GM08714 (cell line): ENCODE data around the gene NAT10.

ENCODE experiments used
- H3K4me3 ChIP-seq: fragments of 200-500 bp; sonication (Bioruptor generic); 2 replicates; pipeline ENCODE4 v1.5.1; 2014; ENCODE audit warnings: mild to moderate bottlenecking, low read length, inconsistent platforms
- ZNF274 ChIP-seq: IDR thresholded peaks from 2 replicates; pipeline ENCODE4 v1.6.1; 2012; ENCODE audit warnings: mild to moderate bottlenecking, low read depth, low read length

NAT10 gene

DNA sequence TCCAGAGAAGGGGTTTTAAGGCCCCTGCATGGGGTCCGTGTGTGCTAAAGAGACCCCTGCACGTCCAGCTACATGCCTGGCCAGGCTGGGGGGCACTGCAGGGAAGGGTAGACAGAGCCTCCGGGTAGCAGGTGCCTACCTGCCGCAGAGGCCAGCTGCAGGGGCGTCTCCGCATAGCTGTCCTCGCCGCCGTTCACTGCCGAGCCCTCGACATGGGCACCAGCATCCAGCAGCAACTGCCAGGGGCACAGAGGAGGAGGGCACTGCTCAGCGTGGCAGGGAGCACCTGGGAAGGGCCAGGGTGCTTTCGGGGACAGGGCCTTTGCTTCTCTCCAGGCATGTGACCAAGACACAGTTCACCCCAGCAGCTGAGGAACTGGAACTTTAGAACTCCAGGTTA lies 59.7 kb downstream of the NAT10 start:
- no peak overlapping the region for H3K4me3 ChIP-seq
- TF ChIP-seq ZNF274: no peak

DNA sequence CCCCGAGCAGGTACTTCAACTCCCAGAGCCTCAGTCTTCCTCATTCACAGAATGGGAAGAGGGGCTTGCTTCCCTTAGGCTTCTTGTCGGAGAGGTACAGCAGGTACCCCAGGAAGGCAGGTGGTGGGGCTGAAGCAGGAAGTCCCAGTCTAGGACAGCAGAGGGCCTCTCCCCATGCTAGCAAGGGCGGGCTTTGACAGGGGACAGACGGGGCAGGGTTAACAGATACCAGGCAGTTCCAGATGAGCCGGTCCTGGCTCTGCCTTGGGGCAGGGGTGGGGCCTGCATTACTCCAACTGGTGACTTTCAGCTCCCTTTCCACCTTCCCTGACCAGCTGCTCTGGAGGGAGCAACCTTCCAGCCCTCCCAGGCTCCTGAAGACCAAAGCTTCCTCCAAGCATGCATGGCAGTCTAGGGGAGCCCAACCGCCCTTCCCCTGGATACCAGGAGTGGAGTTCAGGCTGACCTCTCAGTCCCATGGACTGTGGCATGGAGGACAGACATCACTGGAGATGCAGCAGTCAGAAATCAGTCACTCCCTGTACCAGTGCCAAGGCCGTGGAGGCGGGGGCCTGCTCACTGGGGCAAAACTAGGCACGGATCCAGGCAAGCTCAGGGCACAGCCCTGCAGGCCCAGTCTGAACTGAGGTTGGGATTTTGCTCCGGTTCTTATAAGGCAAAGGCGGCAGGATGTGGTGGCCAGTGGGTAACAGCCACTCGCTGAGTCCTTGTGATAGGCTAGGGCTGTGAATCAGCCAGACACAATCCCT lies 60.5 kb downstream of the NAT10 start:
- no peak for TF ChIP-seq ZNF274

DNA sequence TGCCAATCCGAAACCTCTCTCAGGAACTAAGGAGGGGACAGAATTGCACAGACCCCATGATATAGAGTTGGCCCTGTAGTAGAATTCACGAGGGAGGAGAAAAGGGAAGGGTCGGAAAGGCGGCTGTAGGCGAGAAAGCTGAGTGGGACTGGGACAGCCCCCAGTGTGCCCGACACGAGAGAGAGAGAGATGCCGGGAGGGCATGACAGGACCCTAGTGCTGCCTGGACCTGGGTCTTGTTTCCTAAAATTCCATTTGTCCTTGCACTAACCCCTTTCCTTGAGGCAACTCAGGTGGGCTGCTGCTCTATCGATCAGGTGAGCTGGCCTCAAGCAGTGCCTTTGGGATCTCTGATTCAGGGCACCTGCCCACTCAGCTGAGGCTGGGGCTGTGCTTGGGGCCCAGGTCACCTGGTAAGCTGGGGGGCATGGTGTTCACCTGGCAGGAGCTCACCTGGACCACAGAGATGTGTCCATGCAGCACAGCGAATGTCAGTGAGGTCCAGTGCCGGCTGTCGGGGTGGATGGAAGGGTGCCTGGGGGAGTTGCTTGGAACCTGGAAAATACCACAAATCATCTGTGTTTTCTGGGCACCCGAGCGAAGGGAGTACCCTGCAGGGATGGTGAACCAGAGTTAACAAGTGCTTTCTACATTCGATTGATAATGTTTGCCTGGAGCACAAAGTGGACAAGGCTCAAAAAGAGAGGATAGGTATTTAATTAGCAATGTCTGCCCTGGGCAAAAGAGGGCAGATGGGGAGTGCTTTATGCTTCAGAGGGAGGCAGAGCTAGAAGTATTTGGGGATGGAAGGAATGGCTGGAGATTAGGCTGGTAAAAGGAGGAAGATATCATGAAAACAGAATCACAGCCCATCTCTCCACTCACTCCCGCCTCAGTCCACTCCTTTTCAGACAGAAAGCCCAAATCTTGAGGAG lies 61.6 kb downstream of the NAT10 start:
- TF ChIP-seq ZNF274: no peak
- H3K4me3 ChIP-seq: no peak overlapping the region

More for the DNA sequence above, 60.5 kb downstream of the NAT10 start:
- no peak overlapping the region for H3K4me3 ChIP-seq

DNA sequence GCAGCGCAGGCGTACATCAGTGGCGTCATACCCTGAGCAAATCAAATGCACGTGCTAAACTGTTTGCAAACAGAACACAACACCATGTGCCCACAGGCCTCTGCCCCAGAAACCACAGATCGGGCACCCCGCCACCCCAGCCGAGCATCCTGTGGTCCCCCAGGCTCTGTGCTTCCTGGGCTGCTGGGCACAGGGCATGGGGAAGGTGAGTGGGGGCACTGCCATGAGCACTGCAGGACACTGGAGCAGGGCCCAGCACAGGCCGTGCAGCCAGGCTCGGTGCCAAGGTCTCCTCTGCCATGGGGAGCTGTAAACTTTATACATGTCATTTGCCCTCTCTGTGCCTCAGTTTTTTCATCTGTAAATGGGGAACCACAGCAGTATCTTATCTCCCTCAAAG lies 62.5 kb downstream of the NAT10 start:
- no peak for TF ChIP-seq ZNF274
- H3K4me3 ChIP-seq: no peak overlapping the region

DNA sequence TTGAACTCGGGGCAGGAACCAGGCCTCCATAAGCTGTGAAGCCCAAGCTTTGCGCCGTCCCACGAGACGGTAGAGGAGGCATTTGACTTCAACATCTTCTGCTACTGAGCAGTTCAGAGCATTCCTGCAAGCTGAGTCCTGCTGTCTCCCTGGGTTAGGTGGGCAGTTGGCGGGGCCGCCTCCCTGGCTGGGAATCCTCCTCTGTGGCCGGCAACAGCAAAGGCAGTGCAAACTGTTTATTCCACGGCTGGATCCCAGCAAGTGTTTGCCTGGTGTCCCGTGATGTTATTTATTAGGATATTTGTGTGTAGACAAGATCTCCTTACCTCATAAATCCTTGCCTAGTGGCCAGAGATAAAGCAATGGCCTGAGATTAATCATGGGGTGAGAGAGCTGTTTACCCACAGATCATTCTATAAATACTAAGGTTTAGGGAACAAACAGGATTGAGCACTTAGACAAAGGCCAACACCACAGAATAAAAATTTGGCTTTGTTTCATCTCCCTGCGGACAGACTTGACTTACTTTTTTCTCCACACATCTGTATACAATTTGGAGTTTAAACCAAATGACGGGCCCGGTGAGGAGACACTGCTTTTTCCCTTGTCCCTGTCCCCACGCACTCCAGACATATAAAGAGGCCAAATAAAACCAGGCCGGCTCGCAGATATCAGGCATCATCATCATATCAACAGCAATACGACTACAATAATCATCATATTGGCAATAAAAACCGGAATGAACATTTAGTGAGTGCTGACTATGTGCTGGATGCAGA lies 63.4 kb downstream of the NAT10 start:
- no peak for TF ChIP-seq ZNF274

DNA sequence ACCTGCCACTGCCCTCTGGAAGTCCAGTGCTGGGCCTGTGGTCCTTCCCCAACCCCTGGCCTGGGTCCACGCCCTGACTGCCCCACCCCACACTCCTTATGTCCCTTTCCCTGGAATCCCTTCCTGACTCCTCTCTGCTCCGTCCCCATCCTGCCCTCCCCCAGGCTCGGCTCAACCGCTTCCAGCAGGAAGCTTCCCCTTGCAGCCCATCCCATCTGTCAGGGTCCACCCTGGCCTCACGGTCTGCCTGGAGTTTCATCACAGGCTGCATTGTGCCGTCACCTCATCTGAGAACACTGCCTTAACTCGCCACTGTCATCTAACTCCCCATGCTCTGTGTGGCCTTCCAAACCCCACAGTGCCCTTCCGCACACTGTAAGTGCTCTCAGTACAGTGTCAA lies 64.3 kb downstream of the NAT10 start:
- H3K4me3 ChIP-seq: no peak overlapping the region
- TF ChIP-seq ZNF274: no peak

More for the DNA sequence above, 63.4 kb downstream of the NAT10 start:
- no peak overlapping the region for H3K4me3 ChIP-seq

DNA sequence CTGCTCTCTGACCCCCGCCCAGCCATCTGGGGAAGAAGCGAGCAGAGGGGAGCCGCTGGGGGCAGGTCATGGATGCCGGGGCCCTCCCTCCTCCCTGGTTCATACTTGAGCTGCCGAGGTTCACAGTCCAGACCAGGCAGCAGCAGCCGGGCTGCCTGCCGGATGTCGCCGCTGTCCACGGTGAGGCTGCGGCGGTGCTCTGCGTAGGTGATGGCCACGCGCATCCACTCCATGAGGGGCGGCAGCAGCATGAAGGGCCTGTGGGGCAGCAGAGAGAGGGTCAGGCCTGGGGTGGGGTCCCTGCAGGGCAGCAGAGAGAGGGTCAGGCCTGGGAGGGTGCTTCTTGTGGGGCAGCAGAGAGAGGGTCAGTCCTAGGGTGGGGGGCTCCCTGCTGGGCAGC lies 67.6 kb downstream of the NAT10 start:
- no peak for TF ChIP-seq ZNF274
- H3K4me3 ChIP-seq: no peak overlapping the region

DNA sequence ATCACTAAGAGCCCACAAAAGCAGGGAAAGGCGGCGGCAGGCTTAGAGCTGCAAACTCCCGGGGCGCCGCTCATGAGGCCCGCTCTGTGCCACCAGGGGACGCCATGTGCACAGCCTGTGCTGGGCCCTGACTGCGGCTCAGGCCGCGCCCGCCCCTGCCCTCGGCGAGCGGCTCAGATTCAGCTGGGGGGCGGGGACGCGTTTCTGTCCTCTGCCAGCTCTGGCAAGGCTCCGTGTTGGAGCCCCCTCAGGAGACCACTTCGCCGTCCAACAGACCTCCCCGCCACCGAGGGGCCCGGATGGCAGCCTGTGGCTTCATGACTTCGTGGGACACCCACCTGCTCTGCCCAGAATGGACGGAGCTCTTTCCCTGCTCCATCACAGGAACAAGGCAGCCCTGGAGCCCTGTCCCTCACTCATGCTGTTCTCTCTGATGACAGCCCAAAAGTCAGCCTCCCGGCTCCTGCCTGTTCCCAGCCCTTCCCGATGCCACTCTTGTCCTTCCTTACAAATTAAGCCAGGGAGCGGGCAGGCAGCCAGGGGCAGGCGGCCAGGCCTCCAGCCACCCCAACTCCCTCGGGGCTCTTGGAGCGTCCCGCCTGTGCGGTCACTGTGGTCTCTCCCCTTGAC lies 69.1 kb downstream of the NAT10 start:
- no peak overlapping the region; the same call in 1 of the 2 replicates for H3K4me3 ChIP-seq
- no peak for TF ChIP-seq ZNF274

DNA sequence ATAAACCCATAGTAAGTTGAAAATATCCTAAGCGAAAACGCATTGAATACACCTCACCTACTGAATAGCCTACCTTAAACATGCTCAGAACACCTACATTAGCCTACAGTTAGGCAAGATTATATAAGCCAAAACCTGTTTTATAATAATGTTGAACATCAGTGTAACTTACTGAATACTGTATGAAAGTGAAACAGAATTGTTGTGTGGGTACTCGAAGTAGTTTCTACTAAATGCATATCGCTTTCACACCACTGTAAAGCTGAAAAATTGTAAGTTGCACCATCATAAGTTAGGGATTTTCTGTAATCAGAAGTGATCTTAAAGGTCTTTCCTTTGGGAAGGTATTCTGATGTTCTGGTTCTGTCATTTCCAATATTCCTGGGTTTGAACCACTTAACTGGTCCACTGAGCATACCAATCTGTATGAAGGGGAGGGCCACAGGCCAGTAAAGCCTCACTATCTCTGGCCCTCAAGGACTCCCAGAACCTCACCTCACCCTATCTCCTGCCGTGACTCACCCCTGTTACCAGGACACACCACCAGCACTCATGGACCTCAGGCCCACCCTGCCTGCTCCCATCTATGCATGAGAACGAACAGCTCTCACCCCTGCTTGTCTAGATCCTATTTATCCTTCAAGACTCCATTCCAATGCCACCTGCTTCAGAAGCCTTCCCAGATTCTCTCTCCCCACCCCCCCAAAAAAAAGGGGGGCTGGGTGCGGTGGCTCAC lies 70.0 kb downstream of the NAT10 start:
- TF ChIP-seq ZNF274: no peak
- H3K4me3 ChIP-seq: no peak overlapping the region

DNA sequence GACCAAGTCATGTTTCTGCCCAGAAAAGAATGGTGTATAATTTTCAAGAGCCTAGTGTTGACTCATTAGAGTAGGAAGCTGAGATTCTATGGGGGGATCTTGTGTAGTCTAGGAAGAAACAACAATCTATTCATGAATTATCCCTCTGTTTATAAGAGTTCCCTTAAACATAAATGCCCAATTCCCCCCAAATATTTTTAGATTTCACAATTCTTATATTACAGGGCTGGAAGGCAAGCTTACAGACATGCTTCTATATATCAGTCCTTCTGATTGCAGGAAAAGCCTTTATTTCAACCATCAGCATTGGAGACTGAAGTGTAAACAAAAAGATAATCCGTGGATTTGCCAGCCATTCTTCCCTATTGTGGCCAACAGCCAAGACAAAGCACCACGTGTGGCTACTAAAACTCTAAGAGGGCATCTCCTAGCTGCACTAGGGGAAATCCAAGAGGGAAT lies 71.4 kb downstream of the NAT10 start:
- no peak for TF ChIP-seq ZNF274
- no peak overlapping the region for H3K4me3 ChIP-seq

DNA sequence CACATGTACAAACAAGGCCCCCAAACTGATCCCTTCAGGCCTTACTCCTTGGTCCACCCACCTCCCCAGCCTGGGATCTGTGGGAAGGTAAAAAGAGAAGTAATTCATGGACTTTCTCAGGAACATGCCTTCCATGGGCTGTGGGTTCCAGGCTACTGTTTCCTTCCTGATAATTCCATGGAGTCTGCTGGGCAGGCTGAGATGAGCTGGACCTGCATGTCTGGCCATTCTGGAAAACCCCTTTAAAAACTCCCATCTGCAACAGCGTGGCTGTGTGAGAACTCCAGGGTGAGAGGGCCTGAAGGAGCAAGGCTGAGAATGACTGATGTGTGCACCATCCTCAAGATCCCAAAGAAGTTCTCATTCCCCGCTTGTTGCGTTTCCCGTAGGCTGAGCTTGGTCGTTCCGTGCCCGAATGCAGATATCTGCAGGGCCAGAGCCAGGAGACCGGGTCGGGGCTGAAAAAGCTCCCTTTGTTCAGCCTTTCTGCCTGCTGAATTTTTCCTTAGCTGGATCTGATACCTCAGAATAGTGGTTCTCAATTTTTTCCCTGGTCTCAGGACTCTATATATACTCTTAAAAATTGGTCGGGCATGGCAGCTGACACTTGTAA lies 72.9 kb downstream of the NAT10 start:
- TF ChIP-seq ZNF274: no peak
- H3K4me3 ChIP-seq: no peak overlapping the region

DNA sequence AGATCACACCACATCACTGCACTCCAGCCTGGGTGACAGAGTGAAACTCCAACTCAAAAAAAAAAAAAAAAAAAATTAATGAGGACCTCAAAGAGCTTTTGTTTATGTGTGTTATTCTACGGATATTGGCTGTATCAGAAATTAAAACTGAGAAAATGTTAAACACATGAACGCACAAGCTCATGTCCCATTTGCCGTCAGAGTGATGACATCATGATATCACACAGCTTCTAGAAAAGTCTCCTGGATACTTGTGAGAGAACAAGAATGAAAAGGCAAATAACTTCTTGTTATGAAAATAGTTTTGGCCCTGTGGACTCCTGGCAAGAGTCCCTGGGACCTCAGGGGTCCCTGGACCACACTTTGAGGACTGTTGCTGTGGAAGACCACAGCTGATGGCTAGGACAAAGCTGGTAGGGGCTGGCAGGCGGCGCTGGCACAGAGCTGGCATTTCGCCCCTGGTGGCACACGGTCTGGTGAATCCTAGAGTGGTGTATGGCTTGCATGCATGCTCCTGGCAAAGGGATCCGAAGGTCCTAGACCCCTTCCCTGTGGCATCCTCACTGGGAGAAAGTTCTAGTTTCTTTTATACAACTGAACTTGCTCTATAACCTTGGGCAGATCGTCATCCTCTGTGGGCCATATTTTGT lies 73.7 kb downstream of the NAT10 start:
- H3K4me3 ChIP-seq: no peak overlapping the region
- no peak for TF ChIP-seq ZNF274
